H9 (cell line): ENCODE results near the gene LARGE1. TPM values are rescaled to one million over a fixed set of nuclear protein-coding genes. Genes with fewer than 3 reads are reported as not detected.

Source experiments
- DNase-seq: peaks from one replicate; pipeline ENCODE4 v3.0.0-alpha.2; 2017
- H2AFZ ChIP-seq: one replicate; pipeline ENCODE4 v1.6.1; 2013; ENCODE audit warnings: mild to moderate bottlenecking, low read length, control low read depth, moderate library complexity
- H2AK5ac ChIP-seq: 2 replicates; pipeline ENCODE4 v1.6.1; 2013; ENCODE audit warnings: low read length, control low read depth, mixed read lengths; ENCODE audit not compliant: insufficient read length
- H2BK120ac ChIP-seq: one replicate; pipeline ENCODE4 v1.6.1; 2013; ENCODE audit warnings: low read depth, mild to moderate bottlenecking, low read length, control low read depth, inconsistent platforms; ENCODE audit not compliant: poor library complexity, severe bottlenecking
- H2BK12ac ChIP-seq: 2 replicates; pipeline ENCODE4 v1.6.1; 2013; ENCODE audit warnings: low read length, control low read depth, mixed read lengths, low read depth; ENCODE audit not compliant: insufficient read length
- H2BK15ac ChIP-seq: 2 replicates; pipeline ENCODE4 v1.6.1; 2013; ENCODE audit warnings: low read depth, low read length, control low read depth
- H2BK20ac ChIP-seq: one replicate; pipeline ENCODE4 v1.6.1; 2013; ENCODE audit warnings: low read depth, mild to moderate bottlenecking, low read length, control low read depth, inconsistent platforms; ENCODE audit not compliant: poor library complexity, severe bottlenecking
- H2BK5ac ChIP-seq: 2 replicates; pipeline ENCODE4 v1.6.1; 2013; ENCODE audit warnings: low read length, control low read depth, mixed read lengths; ENCODE audit not compliant: insufficient read length
- H3K14ac ChIP-seq: 2 replicates; pipeline ENCODE4 v1.6.1; 2013; ENCODE audit warnings: low read length, control low read depth; ENCODE audit not compliant: insufficient read depth
- H3K18ac ChIP-seq: 2 replicates; pipeline ENCODE4 v1.6.1; 2013; ENCODE audit warnings: low read depth, mild to moderate bottlenecking, mixed read lengths, low read length, control low read depth; ENCODE audit not compliant: insufficient read length
- H3K23ac ChIP-seq: 2 replicates; pipeline ENCODE4 v1.6.1; 2013; ENCODE audit warnings: low read length, control low read depth, mixed read lengths, low read depth; ENCODE audit not compliant: insufficient read length
- H3K23me2 ChIP-seq: 2 replicates; pipeline ENCODE4 v1.6.1; 2013; ENCODE audit warnings: low read depth, mild to moderate bottlenecking, mixed read lengths, low read length, control low read depth; ENCODE audit not compliant: insufficient read length, poor library complexity, severe bottlenecking
- H3K27ac ChIP-seq: 2 replicates; pipeline ENCODE4 v1.5.1; 2013; ENCODE audit warnings: low read length, control low read depth, mixed read lengths, low read depth; ENCODE audit not compliant: insufficient read length
- H3K27me3 ChIP-seq: 2 replicates; pipeline ENCODE4 v1.6.1; 2013; ENCODE audit warnings: low read length, control low read depth, inconsistent platforms; ENCODE audit not compliant: insufficient read depth
- H3K4ac ChIP-seq: 2 replicates; pipeline ENCODE4 v1.6.1; 2013; ENCODE audit warnings: low read depth, mild to moderate bottlenecking, control low read depth, inconsistent platforms, low read length, moderate library complexity
- H3K4me1 ChIP-seq: 2 replicates; pipeline ENCODE4 v1.6.1; 2013; ENCODE audit warnings: low read length, control low read depth, inconsistent platforms; ENCODE audit not compliant: insufficient read depth
- H3K4me2 ChIP-seq: 2 replicates; pipeline ENCODE4 v1.6.1; 2013; ENCODE audit warnings: low read length, control low read depth, mixed read lengths; ENCODE audit not compliant: insufficient read length, insufficient read depth
- H3K56ac ChIP-seq: 2 replicates; pipeline ENCODE4 v1.6.1; 2013; ENCODE audit warnings: low read depth, mild to moderate bottlenecking, mixed read lengths, low read length, control low read depth; ENCODE audit not compliant: insufficient read length
- H3K79me1 ChIP-seq: 2 replicates; pipeline ENCODE4 v1.6.1; 2013; ENCODE audit warnings: low read depth, mild to moderate bottlenecking, moderate library complexity, low read length, control low read depth, inconsistent platforms; ENCODE audit not compliant: insufficient read depth, poor library complexity, severe bottlenecking
- H3K79me2 ChIP-seq: 2 replicates; pipeline ENCODE4 v1.6.1; 2013; ENCODE audit warnings: low read length, control low read depth, inconsistent platforms; ENCODE audit not compliant: insufficient read depth
- H3K9ac ChIP-seq: 2 replicates; pipeline ENCODE4 v1.6.1; 2013; ENCODE audit warnings: low read length, control low read depth, mixed read lengths; ENCODE audit not compliant: insufficient read length; ENCODE audit errors: extremely low read depth
- H3K9me3 ChIP-seq: one replicate; pipeline ENCODE4 v1.6.1; 2013; ENCODE audit warnings: low read depth, low read length, inconsistent platforms; ENCODE audit not compliant: control insufficient read depth
- H3T11ph ChIP-seq: one replicate; pipeline ENCODE4 v1.6.1; 2013; ENCODE audit warnings: mild to moderate bottlenecking, low read length, control low read depth, inconsistent platforms
- H4K20me1 ChIP-seq: one replicate; pipeline ENCODE4 v1.6.1; 2013; ENCODE audit not compliant: control insufficient read depth, insufficient read length, insufficient read depth
- H4K5ac ChIP-seq: 2 replicates; pipeline ENCODE4 v1.6.1; 2013; ENCODE audit warnings: low read depth, mild to moderate bottlenecking, mixed read lengths, low read length, control low read depth; ENCODE audit not compliant: insufficient read length
- H4K8ac ChIP-seq: replicated peaks from 2 replicates; pipeline ENCODE4 v1.6.1; 2013; ENCODE audit warnings: low read length, control low read depth, mixed read lengths, low read depth; ENCODE audit not compliant: insufficient read length
- H4K91ac ChIP-seq: 2 replicates; pipeline ENCODE4 v1.6.1; 2013; ENCODE audit warnings: low read depth, mild to moderate bottlenecking, moderate library complexity, mixed read lengths, low read length, control low read depth; ENCODE audit not compliant: insufficient read length
- H3K27ac Mint-ChIP-seq, 3 experiments: 2 replicates in 2 of 3; 3 replicates in 1 of 3; pipeline ENCODE4 v1.8.0; 2020 to 2021; ENCODE audit warnings: mixed read lengths in 3 of 3, mild to moderate bottlenecking in 1 of 3, moderate library complexity in 1 of 3
- H3K27me3 Mint-ChIP-seq: 2 replicates; pipeline ENCODE4 v1.8.0; 2021; ENCODE audit warnings: low read depth, mild to moderate bottlenecking, moderate library complexity, mixed read lengths
- H3K36me3 Mint-ChIP-seq, 3 experiments: 2 replicates in 2 of 3; 3 replicates in 1 of 3; pipeline ENCODE4 v1.8.0; 2020 to 2021; ENCODE audit warnings: low read depth in 3 of 3, mixed read lengths in 3 of 3; ENCODE audit not compliant: insufficient read depth in 1 of 3
- H3K4me1 Mint-ChIP-seq, 2 experiments: 2 replicates each; pipeline ENCODE4 v1.8.0; 2020; ENCODE audit warnings: mixed read lengths in 2 of 2
- H3K4me3 Mint-ChIP-seq, 2 experiments: 2 replicates in 1 of 2; 3 replicates in 1 of 2; pipeline ENCODE4 v1.8.0; 2020 to 2021; ENCODE audit warnings: mild to moderate bottlenecking in 2 of 2, mixed read lengths in 2 of 2, moderate library complexity in 1 of 2
- H3K9me3 Mint-ChIP-seq, 2 experiments: 2 replicates in 1 of 2; 3 replicates in 1 of 2; pipeline ENCODE4 v1.8.0; 2020; ENCODE audit warnings: mild to moderate bottlenecking in 2 of 2, mixed read lengths in 2 of 2, moderate library complexity in 1 of 2
- CTCF ChIP-seq: fragments of 200-600 bp; sonication (generic); conservative IDR thresholded peaks from 3 replicates; pipeline ENCODE4 v1.8.0; 2021; ENCODE audit warnings: antibody characterized with exemption, mild to moderate bottlenecking
- WGBS: extraction: QIAGEN DNeasy Blood & Tissue Kit; methylation state at CpG from one replicate; pipeline ENCODE4 v1.1.7; 2013; ENCODE audit warnings: missing lambda C conversion rate, low lambda C conversion rate, mixed read lengths; ENCODE audit not compliant: insufficient read length; ENCODE audit errors: extremely low coverage; 5-methylcytosine and 5-hydroxymethylcytosine counted together
- total RNA-seq: library from RNA; stranded (reverse); gene quantifications from 2 replicates; pipeline ENCODE4 v1.2.1, GENCODE V29; 2021

LARGE1 gene
- total RNA-seq, 1 experiment from 2014 or later = 43.5 TPM

DNA sequence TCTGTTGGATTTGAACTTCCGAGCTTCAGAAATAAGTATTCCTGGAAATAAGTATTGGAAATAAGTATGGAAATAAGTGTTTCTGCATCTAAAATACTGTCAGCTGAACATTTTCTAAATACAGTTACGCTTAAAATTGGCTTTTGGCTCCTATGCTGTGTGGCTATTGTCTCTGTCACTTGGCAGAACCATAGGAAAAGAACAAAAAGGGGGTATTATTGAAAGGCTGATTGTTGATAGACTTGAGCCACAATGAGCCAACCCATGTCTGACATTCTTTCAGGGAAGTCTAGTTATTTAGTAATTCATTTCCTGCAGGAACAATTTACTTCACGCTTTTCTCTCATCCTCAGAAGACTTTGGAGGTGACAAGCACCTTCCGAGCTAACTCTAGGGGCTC is 32.5 kb upstream of the LARGE1 start:
- no peak overlapping the region for H2BK5ac ChIP-seq
- Mint-ChIP-seq H3K9me3 (peaks cover 0 to 2% of the 10 kb centered on the region in 2 experiments; a peak in 3 of 5 replicates), H3K4me1 (no peaks in the 10 kb centered on the region), H3K4me3 (no peak overlapping the region), H3K27me3 (peaks cover 10% of the 10 kb centered on the region), H3K27ac (no peak overlapping the region), H3K36me3 (no peaks in the 10 kb centered on the region; a peak in 1 of 7 replicates)
- no peak overlapping the region for H4K91ac ChIP-seq
- no peaks in the 10 kb centered on the region for H4K20me1 ChIP-seq
- H3K79me1 ChIP-seq = no peaks in the 10 kb centered on the region
- no peak overlapping the region for H2BK120ac ChIP-seq
- H3K27ac ChIP-seq = no peak overlapping the region
- no peak overlapping the region for H3K18ac ChIP-seq
- H3K27me3 ChIP-seq = no peaks in the 10 kb centered on the region
- no peak for TF ChIP-seq CTCF
- H3K4ac ChIP-seq = no peak overlapping the region
- DNase-seq = no peak
- H4K5ac ChIP-seq = no peak overlapping the region
- H2AK5ac ChIP-seq = no peak overlapping the region
- H2BK12ac ChIP-seq = no peak overlapping the region
- no peak overlapping the region for H4K8ac ChIP-seq
- no CpG with 5 or more reads among the region's 4 CpGs for WGBS
- no peak overlapping the region for H2BK20ac ChIP-seq
- no peak overlapping the region for H2BK15ac ChIP-seq
- no peak overlapping the region for H3T11ph ChIP-seq
- H3K79me2 ChIP-seq = no peaks in the 10 kb centered on the region
- no peaks in the 10 kb centered on the region for H3K4me1 ChIP-seq
- H3K23me2 ChIP-seq = no peaks in the 10 kb centered on the region
- H3K14ac ChIP-seq = no peak overlapping the region
- H2AFZ ChIP-seq = no peak overlapping the region
- H3K23ac ChIP-seq = no peak overlapping the region
- H3K9ac ChIP-seq = no peak overlapping the region
- H3K56ac ChIP-seq = no peak overlapping the region
- no peak overlapping the region for H3K4me2 ChIP-seq
- no peaks in the 10 kb centered on the region for H3K9me3 ChIP-seq
